Loucy (cell line): ENCODE measurements around the gene LEF1.

ENCODE experiments used
- CTCF ChIP-seq: fragments of 200-600 bp; sonication (generic); conservative IDR thresholded peaks from 2 replicates; pipeline ENCODE4 v1.5.1; 2014; ENCODE audit warnings: mild to moderate bottlenecking, antibody characterized with exemption, low read length
- EZH2phosphoT487 ChIP-seq: fragments of 200-600 bp; IDR thresholded peaks from 2 replicates; pipeline ENCODE4 v1.6.1; 2018; ENCODE audit warnings: antibody characterized with exemption, mild to moderate bottlenecking, moderate library complexity, borderline replicate concordance

GRCh38 chr4:108142870-108143269 lies 25.9 kb downstream of the LEF1 start:
- TF ChIP-seq CTCF (no peak), EZH2phosphoT487 (no peak)
